ENCODE results near the gene TMEM270.

TMEM270 gene

DNA sequence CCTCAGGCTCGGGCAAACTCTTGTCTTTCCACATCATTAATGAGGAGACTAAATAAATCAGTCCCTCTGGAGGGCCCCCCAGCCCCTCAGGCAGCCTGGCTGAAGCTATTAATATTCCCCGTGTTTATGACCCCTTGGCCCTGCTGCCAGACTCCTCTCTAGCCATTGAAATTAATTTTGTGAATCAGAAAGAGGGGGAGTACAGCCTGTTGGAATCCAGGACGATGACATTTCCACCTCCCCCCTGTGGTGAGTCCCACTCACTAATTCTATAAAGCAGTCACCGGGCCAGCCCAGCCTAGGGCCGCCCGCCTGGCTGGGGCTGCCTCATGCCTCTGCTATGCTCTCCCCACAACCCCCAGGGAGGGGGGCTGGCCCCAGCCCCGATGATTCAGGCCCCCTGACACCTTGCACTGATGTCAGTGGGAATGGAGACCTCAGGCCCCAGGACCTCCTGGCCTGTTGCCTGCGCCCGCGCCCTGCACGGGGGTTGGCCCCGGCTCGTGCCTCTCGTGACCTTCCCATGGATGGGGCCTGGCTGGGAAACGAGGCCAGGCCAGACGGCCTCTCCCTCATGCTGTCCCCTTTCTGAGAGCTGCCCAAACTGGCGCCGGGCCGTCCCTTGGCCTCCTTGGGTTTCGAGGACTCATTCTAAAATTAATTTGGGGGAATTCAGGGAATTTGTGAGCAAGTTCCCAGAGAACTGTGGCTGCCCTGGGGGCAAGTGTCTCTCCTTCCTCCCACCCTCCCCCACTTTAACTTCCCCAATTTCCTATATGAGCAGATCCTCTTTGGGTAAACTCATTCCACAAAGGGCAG, 34.0 kb downstream of the TMEM270 start:
- Histone ChIP-seq H3K27me3 (no peaks in the 10 kb centered on the region), H3K27ac (peak overlapping the region; percentile 89 to 93), H3K4me3 (no peak overlapping the region), H3K9me3 (no peaks in the 10 kb centered on the region), H3K4me1 (peaks cover 6 to 97% (median 60%) of the 10 kb centered on the region in 4 donors), H3K36me3 (no peaks in the 10 kb centered on the region)
- intact Hi-C loops (cut with DNase I; ENCODE audit: low total_unique reads): loop anchor here (2.0 to 10.0 kb wide), 2 partner anchors 100 to 134 kb away; partner anchors contain the start of gene ELN
- peak; percentile 95 to 99 for DNase-seq
- peak; percentile 25 to 46 for TF ChIP-seq CTCF (IDR thresholded peaks at IDR 0.05)

- H3K4me3 ChIP-seq: no peak overlapping the region
- intact Hi-C loops (cut with DNase I; ENCODE audit: low total_unique reads): loop anchor here (2.0 to 10.0 kb wide), 2 partner anchors 99 to 133 kb away; partner anchors contain the start of gene ELN
- H3K27ac ChIP-seq: peak overlapping the region; percentile 89 to 93
- no peak for TF ChIP-seq CTCF (IDR thresholded peaks at IDR 0.05)
- no peaks in the 10 kb centered on the region for H3K9me3 ChIP-seq
- peaks cover 6 to 97% (median 60%) of the 10 kb centered on the region in 4 donors for H3K4me1 ChIP-seq
- no peak for DNase-seq
- no peaks in the 10 kb centered on the region for H3K27me3 ChIP-seq
- no peaks in the 10 kb centered on the region for H3K36me3 ChIP-seq
Observed at GRCh38 chr7:73895626-73896025, 34.7 kb downstream of the TMEM270 start.

DNA sequence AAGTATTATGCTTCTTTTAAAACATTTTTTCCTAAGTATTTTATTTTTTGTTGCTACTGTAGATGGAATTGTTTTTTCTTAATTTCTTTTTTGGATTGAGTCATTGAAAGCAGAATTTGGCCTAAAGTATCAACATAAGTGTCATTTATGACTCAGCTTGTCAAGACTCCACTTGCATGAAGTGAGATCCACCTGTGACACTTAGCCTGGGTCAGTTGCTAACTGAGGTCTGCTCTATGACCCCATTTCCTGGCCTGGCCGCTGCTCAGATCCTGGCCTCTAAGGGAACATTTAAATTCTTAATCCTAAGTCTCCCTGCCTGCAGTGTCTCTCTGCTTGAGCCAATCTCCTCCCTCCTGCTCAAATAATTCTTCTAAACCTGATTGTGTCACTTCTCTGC, 35.5 kb downstream of the TMEM270 start:
- no peaks in the 10 kb centered on the region for H3K27me3 ChIP-seq
- no peak for TF ChIP-seq CTCF (IDR thresholded peaks at IDR 0.05)
- no peak overlapping the region for H3K4me3 ChIP-seq
- peak overlapping the region; percentile 89 to 93 for H3K27ac ChIP-seq
- no peak for DNase-seq
- no peaks in the 10 kb centered on the region for H3K36me3 ChIP-seq
- peaks cover 6 to 97% (median 62%) of the 10 kb centered on the region in 4 donors for H3K4me1 ChIP-seq
- intact Hi-C loops (cut with DNase I; ENCODE audit: low total_unique reads): loop anchor here (10.0 kb wide), 1 partner anchor 98 kb away; no protein-coding TSS in a partner anchor
- no peaks in the 10 kb centered on the region for H3K9me3 ChIP-seq

- peaks cover 1 to 88% (median 44%) of the 10 kb centered on the region in 4 donors for H3K4me1 ChIP-seq
- TF ChIP-seq CTCF (IDR thresholded peaks at IDR 0.05): no peak
- DNase-seq: peak; percentile 88 to 97
- no peaks in the 10 kb centered on the region for H3K9me3 ChIP-seq
- H3K27me3 ChIP-seq: no peaks in the 10 kb centered on the region
- H3K27ac ChIP-seq: peak overlapping the region; percentile 89 to 93
- H3K36me3 ChIP-seq: no peaks in the 10 kb centered on the region
- H3K4me3 ChIP-seq: no peak overlapping the region
- intact Hi-C loops (cut with DNase I; ENCODE audit: low total_unique reads): loop anchor here (10.0 kb wide), 1 partner anchor 95 kb away; no protein-coding TSS in a partner anchor
Observed at GRCh38 chr7:73899731-73900142, 38.8 kb downstream of the TMEM270 start.

- DNase-seq: peak; percentile 65 to 85
- Histone ChIP-seq H3K27ac (peak overlapping the region; percentile 89 to 93), H3K4me3 (no peak overlapping the region), H3K27me3 (no peaks in the 10 kb centered on the region), H3K4me1 (peaks cover 0 to 90% (median 46%) of the 10 kb centered on the region in 4 donors), H3K36me3 (no peaks in the 10 kb centered on the region), H3K9me3 (no peaks in the 10 kb centered on the region)
- TF ChIP-seq CTCF (IDR thresholded peaks at IDR 0.05): no peak
- intact Hi-C loops (cut with DNase I; ENCODE audit: low total_unique reads): no loop called here
Observed at GRCh38 chr7:73900286-73900685, 39.3 kb downstream of the TMEM270 start.
